ENCODE data around the gene ZC3H14. TPM values are rescaled to one million over a fixed set of nuclear protein-coding genes. Genes with fewer than 3 reads are reported as not detected.
A peak's percentile ranks its signal among the peaks of the same experiment; 100 is the strongest.

The ZC3H14 gene
- total RNA-seq, 1 experiment from 2014 or later = 93.1 TPM

GRCh38 chr14:88599761-88600439, 37.1 kb downstream of the ZC3H14 start:
- DNase-seq (ENCODE audit: extremely low read depth, low read depth) = no peak

DNA sequence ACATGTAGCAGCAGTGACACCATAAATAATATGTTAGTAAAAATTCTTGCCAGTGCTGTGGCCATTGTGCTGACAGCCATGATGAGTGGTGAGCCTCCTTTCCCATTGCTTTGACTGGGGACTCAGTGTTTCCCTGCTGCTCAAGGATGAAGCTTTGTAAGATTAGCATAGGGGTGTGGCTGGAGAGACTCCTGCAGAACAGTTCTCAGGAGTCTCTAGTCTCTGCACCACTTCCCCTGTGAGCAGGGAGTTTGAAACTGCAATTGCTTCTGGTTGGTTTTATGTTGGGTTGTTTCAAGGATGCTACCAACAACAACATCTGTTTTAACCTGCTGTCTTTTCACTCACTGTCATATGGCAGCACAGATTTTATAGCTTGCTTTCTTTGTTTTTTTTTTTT, 41.4 kb downstream of the ZC3H14 start:
- DNase-seq (ENCODE audit: extremely low read depth, low read depth) = no peak

GRCh38 chr14:88605594-88605993, 42.8 kb downstream of the ZC3H14 start:
- no peak for DNase-seq (ENCODE audit: extremely low read depth, low read depth)

DNA sequence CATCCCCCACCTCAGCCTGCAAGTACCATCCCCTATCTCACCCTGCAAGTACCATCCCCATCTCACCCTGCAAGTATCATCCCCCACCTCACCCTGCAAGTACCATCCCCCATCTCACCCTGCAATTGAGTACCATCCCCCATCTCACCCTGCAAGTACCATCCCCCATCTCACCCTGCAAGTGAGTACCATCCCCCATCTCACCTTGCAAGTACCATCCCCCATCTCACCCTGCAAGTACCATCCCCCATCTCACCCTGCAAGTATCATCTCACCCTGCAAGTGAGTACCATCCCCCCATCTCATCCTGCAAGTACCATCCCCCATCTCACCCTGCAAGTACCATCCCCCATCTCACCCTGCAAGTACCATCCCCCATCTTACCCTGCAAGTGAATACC, 45.0 kb downstream of the ZC3H14 start:
- DNase-seq (ENCODE audit: extremely low read depth, low read depth) = no peak

- no peak for DNase-seq (ENCODE audit: extremely low read depth, low read depth)
These were observed 49.0 kb downstream of the ZC3H14 start for GRCh38 chr14:88611878-88612277.

DNA sequence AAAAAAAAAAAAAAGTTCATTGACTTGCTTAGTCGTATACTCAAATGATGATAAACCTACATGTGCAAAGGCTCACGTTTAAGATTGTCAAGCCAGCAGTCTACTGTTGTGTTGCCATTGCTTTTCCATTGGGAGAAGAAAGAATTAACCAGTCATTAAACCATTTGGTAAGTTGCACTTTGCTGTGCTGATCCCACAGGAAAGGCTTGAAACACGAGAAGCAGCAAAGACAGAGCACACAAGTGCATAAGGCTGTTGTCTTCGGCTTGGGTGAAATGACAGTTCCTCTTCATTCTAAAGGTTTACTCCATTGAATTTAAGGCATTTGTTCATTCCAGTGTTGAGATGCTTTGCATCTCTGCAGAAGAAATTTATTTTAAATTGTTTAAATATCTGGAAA, 50.1 kb downstream of the ZC3H14 start:
- no peak for DNase-seq (ENCODE audit: extremely low read depth, low read depth)

DNA sequence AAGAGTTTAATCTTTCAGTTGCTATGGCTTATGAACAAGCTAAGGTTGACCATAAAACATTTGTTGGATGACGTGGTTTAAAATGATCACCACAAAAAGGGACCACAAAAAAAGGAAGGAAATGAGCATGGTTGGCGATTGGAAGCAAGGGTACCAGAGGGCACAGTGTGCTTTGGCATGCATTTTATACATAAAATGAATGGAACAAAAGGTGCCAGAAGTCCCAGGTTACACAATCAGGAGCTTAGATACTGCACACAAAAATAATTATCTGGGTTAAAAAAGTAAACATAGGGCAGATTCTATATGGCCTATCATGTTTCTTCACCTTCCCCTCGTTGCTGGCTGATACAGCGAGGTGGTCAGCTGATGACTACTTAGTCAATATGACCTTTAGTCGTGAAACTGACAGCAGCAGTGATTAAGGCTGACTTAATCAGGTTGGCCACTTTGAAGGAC, 50.7 kb downstream of the ZC3H14 start:
- DNase-seq (ENCODE audit: extremely low read depth, low read depth) = no peak

GRCh38 chr14:88614218-88614907, 51.5 kb downstream of the ZC3H14 start:
- DNase-seq (ENCODE audit: extremely low read depth, low read depth) = no peak

GRCh38 chr14:88616697-88617096, 53.9 kb downstream of the ZC3H14 start:
- DNase-seq (ENCODE audit: extremely low read depth, low read depth) = no peak

- no peak for DNase-seq (ENCODE audit: extremely low read depth, low read depth)
These were observed 54.6 kb downstream of the ZC3H14 start for GRCh38 chr14:88617479-88617878.

DNA sequence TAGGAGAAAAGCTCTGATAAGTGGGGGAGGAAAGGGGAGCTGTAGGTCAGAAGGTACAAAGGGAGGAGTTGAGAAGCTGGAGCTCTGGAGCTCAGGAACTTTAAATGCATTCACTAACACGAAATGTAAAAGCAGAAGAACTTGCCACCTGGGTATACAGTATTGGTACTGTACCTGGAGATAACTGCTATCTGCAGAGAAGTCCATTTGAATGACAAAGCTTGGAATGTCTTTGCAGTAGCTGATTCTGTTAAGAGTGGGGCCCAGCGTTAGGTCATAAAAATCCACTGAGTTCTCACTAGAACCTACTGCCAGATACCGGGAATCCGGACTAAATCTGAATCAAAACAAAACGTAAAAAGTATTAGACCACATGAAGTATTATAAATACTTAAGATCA, 55.6 kb downstream of the ZC3H14 start:
- DNase-seq (ENCODE audit: extremely low read depth, low read depth) = no peak

- DNase-seq (ENCODE audit: extremely low read depth, low read depth) = no peak
These were observed 58.3 kb downstream of the ZC3H14 start for GRCh38 chr14:88621100-88621499.

GRCh38 chr14:88625671-88626070, 62.8 kb downstream of the ZC3H14 start:
- DNase-seq (ENCODE audit: extremely low read depth, low read depth) = no peak

- no peak for DNase-seq (ENCODE audit: extremely low read depth, low read depth)
These were observed 65.2 kb downstream of the ZC3H14 start for GRCh38 chr14:88628033-88628432.

- DNase-seq (ENCODE audit: extremely low read depth, low read depth) = no peak
These were observed 65.6 kb downstream of the ZC3H14 start for GRCh38 chr14:88628462-88628861.

DNA sequence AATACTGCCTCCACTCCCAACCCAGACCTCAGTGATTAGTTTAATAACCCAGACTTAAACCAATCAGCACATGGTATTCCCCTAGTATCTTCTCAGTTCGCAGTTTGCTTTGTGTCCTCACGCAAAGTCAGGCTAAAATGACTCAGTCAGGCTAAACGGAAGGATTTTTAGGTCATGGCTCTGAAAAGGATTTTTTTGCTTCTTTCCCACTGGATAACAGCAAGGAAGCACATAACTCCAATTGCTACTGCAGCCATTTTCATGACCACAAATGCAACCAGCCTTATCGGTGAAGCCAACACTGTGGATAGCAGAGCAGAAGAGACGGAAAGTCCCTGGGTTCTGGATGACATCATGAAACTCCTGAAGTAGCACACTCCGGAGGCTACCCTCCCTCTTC, 67.7 kb downstream of the ZC3H14 start:
- DNase-seq (ENCODE audit: extremely low read depth, low read depth) = no peak

DNA sequence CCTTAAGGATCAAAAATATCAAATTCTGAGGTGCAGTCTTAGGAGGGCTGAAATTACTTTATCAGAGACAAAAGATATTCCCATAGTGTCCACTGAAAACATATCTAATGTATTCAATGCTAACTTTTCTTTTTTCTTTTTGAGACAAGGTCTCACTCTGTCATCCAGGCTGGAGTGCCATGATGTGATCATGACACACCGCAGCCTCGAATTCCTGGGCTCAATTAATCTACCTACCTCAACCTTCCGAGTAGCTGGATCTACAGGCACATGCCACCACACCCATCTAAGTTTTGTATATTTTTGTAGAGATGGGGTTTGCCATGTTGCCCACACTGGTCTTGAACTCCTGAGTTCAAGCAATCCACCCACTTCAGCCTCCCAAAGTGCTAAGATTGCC, 68.3 kb downstream of the ZC3H14 start:
- DNase-seq (ENCODE audit: extremely low read depth, low read depth) = no peak

DNA sequence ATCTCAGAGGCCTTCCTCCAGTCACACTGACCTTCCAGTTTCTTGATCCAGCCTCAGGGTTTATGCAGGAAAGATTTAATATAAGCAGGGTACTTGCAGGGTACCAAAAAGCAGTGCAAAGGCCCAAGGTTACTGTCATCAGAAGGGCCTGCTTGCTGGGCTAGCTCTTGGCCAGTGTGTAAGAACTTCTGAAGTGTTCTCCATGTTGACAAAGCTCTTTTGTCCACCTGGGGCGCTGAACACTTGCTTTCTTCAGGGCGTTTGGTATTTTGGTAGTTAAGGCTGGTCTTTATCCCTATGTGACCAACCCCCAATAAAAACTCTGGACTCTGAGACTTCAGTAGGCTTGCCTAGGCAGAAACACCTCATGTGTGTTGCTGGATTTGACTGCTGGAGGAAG, 69.7 kb downstream of the ZC3H14 start:
- DNase-seq (ENCODE audit: extremely low read depth, low read depth) = no peak

- no peak for DNase-seq (ENCODE audit: extremely low read depth, low read depth)
These were observed 76.4 kb downstream of the ZC3H14 start for GRCh38 chr14:88639221-88639620.

- no peak for DNase-seq (ENCODE audit: extremely low read depth, low read depth)
These were observed 97.2 kb downstream of the ZC3H14 start for GRCh38 chr14:88660056-88660455.

DNA sequence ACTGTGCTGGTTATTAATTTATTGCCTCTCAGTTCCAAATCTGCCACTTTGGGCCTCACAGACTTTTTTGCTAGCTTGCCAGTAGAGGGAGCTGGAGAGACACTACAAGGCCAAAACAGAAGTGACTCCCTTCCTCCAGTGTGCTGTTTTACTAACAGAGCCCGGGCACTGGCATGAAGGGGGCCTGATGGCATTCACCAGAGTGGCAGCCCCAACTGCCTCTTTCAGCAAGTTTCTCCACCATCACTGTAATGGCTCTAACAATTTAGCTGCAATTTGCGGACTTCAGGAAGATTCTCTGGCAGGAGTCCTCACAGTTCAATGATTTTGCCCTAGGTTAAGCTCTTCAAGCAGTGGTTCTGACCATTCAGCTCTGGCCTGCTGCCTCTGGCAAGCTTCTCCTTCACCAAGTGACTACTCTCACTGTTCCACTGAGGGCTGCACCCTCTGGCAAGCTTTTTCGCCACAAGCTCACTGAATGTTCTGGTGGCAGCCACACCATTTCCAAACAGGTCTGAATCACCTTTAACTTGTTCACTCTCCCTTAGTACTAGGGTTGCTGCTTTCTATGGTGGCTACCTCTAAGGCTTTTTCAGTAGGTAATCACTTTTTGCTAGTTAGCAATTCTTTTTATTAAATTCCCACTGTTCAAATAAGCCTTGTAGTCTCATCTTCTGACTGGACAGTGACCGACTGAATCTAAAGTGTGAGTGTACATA, 104.9 kb downstream of the ZC3H14 start:
- DNase-seq (ENCODE audit: extremely low read depth, low read depth) = peak; percentile 81

Data from NCI-H460 (cell line).